Measurements from ENCODE around the gene OR1D5. TPM values are rescaled to one million over a fixed set of nuclear protein-coding genes. Genes with fewer than 3 reads are reported as not detected.
"Not testable (repeated sequence)": the region's sequence is repeated elsewhere in the genome, so short reads cannot be mapped to it uniquely, and the experiment has no call there.

Gene OR1D5
- total RNA-seq, 1 experiment from 2014 or later = not detected

DNA sequence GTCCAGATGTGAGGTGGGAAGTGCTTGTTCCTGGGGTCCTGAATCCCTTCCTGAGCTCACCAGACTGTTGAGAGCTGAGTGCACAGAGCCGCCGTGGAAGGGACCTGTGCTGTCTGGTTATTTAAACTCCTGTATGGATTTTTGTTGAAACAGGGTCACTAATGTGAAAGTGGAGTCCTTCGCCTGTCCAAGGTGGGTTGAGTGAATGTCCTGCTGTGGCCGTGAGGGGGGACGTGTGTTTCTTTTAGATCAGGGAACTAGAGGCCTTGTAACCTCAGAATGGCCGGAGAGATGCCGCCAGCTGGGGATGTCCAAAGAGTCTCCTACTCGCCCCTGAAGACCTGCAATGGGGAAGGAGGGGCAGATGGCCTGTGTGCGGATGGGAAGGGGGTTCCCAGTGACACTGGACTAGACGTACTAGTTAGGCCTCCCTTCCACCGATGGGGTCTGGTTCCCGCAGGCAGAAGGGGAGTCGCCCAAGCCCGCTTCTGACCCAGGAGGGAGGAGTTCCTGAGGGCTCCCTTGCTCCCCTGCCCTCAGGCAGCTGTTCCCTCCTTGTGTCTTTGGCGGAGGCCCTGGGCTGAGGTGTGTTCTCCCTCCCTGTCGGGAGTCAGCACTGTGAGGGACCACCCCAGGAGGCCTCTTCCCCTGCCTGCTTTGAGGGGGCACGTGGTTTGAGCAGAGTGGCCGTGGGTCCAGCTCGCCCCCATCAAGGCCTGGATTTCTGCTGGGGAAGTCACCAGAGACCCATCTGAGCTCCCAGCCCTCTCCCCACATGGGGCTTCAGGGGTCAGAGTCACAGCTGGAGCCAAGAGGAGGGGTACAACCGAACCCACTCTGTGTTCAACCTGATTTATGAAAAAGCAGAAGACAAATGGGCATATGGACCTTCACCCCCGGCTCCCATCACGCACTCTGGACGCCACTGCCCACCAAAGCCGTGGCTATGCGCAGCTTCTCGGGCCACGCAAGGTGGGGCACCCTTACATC lies 30.9 kb downstream of the OR1D5 start:
- CTCF ChIA-PET = interaction anchor here (0.6 to 0.9 kb wide), 3 partner anchors 11 to 209 kb away, joined by 4 to 5 read pairs (median 4); no protein-coding TSS in a partner anchor
- Histone ChIP-seq H3K4me1 (no peaks in the 10 kb centered on the region), H3K9me3 (no peaks in the 10 kb centered on the region), H3K36me3 (ENCODE audit: control insufficient read depth, insufficient read depth, low read length) (peaks cover 3% of the 10 kb centered on the region), H3K27me3 (replicated peaks; ENCODE audit: control insufficient read depth, insufficient read depth, low read length) (no peaks in the 10 kb centered on the region), H3K4me3 (ENCODE audit: low read depth, low read length) (no peak overlapping the region)
- intact Hi-C loops (cut with micrococcal nuclease; ENCODE audit: unreplicated experiment) = no loop called here
- TF ChIP-seq, protein P1, sequence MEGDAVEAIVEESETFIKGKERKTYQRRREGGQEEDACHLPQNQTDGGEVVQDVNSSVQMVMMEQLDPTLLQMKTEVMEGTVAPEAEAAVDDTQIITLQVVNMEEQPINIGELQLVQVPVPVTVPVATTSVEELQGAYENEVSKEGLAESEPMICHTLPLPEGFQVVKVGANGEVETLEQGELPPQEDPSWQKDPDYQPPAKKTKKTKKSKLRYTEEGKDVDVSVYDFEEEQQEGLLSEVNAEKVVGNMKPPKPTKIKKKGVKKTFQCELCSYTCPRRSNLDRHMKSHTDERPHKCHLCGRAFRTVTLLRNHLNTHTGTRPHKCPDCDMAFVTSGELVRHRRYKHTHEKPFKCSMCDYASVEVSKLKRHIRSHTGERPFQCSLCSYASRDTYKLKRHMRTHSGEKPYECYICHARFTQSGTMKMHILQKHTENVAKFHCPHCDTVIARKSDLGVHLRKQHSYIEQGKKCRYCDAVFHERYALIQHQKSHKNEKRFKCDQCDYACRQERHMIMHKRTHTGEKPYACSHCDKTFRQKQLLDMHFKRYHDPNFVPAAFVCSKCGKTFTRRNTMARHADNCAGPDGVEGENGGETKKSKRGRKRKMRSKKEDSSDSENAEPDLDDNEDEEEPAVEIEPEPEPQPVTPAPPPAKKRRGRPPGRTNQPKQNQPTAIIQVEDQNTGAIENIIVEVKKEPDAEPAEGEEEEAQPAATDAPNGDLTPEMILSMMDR (IDR thresholded peaks at IDR 0.05; ENCODE audit: insufficient read depth in 1 of 2, low read depth in 1 of 2, low read length in 1 of 2, severe bottlenecking in 1 of 2, unreplicated experiment in 1 of 2) = no peak
- Mint-ChIP-seq H3K27ac (ENCODE audit: unreplicated experiment) (no peak overlapping the region), H3K9me3 (ENCODE audit: unreplicated experiment) (no peaks in the 10 kb centered on the region), H3K4me3 (ENCODE audit: unreplicated experiment) (no peak overlapping the region), H3K36me3 (ENCODE audit: insufficient read depth, unreplicated experiment) (peaks cover 14% of the 10 kb centered on the region), H3K27me3 (ENCODE audit: insufficient read depth, unreplicated experiment) (no peaks in the 10 kb centered on the region), H3K4me1 (ENCODE audit: low read depth, unreplicated experiment) (no peaks in the 10 kb centered on the region)
- POLR2A ChIA-PET = no interaction called here
- DNase-seq = peak in 1 of 2 experiments; percentile 35
- BruUV-seq (replicated peaks) = no TSS peak

DNA sequence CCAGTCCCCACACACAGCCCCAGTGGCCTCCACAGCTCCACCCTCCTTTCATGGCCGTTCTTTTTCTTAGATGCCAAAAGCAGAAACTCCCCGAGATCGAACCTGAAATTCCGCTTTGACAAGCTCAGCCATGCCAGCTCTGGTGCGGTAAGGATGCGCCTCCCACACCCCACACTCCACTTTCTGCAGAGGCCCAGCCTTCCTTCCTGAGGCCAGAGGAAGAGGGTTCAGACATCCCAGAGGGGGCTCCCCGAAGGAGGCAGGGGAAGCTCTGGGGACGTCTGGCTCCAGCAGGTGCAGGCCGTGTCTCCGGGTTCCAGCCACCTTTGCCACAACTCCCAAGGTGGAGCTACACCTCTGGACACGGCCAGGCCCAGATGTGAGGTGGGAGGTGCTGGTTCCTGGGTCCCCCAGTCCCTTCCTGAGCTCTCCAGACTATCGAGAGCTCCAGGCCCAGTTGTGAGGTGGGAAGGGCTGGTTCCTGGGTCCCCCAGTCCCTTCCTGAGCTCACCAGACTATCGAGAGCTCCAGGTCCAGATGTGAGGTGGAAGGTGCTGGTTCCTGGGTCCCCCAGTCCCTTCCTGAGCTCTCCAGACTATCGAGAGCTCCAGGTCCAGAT lies 32.4 kb downstream of the OR1D5 start:
- H3K9me3 Mint-ChIP-seq (ENCODE audit: unreplicated experiment); H3K36me3 ChIP-seq (ENCODE audit: control insufficient read depth, insufficient read depth, low read length); H3K4me3 ChIP-seq (ENCODE audit: low read depth, low read length); H3K4me3 Mint-ChIP-seq (ENCODE audit: unreplicated experiment); H3K4me1 Mint-ChIP-seq (ENCODE audit: low read depth, unreplicated experiment); H3K27me3 ChIP-seq (replicated peaks; ENCODE audit: control insufficient read depth, insufficient read depth, low read length); H3K27me3 Mint-ChIP-seq (ENCODE audit: insufficient read depth, unreplicated experiment); H3K9me3 ChIP-seq; BruUV-seq (replicated peaks); H3K4me1 ChIP-seq; H3K27ac Mint-ChIP-seq (ENCODE audit: unreplicated experiment); POLR2A ChIA-PET; intact Hi-C loops (cut with micrococcal nuclease; ENCODE audit: unreplicated experiment): not testable (repeated sequence)
- CTCF ChIA-PET = interaction anchor here (0.6 kb wide), 1 partner anchor 179 kb away, joined by 5 read pairs; no protein-coding TSS in a partner anchor
- peaks cover 21% of the 10 kb centered on the region for H3K36me3 Mint-ChIP-seq (ENCODE audit: insufficient read depth, unreplicated experiment)
- peak in 1 of 2 experiments; percentile 12 for DNase-seq

DNA sequence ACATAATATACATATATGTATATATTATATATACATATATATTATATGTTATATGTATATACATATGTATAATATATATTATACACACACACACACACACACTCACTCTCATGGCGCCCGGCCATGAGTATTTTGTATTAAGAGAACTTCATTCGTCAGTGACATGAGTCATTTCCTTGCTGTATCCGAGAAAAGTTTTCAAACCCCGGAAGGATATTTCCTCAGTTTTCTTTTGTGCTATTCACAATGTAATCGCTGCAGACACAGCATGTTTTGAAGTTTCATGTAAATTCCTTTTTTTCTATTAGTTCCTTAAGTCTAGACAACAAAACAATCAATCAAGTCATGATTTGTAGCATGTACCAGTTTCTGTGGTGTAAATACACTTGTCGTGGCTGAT lies 33.3 kb downstream of the OR1D5 start:
- Mint-ChIP-seq H3K4me3 (ENCODE audit: unreplicated experiment) (no peak overlapping the region), H3K36me3 (ENCODE audit: insufficient read depth, unreplicated experiment) (peaks cover 21% of the 10 kb centered on the region), H3K4me1 (ENCODE audit: low read depth, unreplicated experiment) (no peaks in the 10 kb centered on the region), H3K9me3 (ENCODE audit: unreplicated experiment) (no peaks in the 10 kb centered on the region), H3K27ac (ENCODE audit: unreplicated experiment) (no peak overlapping the region), H3K27me3 (ENCODE audit: insufficient read depth, unreplicated experiment) (no peaks in the 10 kb centered on the region)
- intact Hi-C loops (cut with micrococcal nuclease; ENCODE audit: unreplicated experiment) = no loop called here
- POLR2A ChIA-PET = no interaction called here
- Histone ChIP-seq H3K4me3 (ENCODE audit: low read depth, low read length) (no peak overlapping the region), H3K36me3 (ENCODE audit: control insufficient read depth, insufficient read depth, low read length) (peaks cover 3% of the 10 kb centered on the region), H3K27me3 (replicated peaks; ENCODE audit: control insufficient read depth, insufficient read depth, low read length) (no peaks in the 10 kb centered on the region), H3K9me3 (no peaks in the 10 kb centered on the region), H3K4me1 (no peaks in the 10 kb centered on the region)
- TF ChIP-seq, protein P1 (IDR thresholded peaks at IDR 0.05; ENCODE audit: insufficient read depth in 1 of 2, low read depth in 1 of 2, low read length in 1 of 2, severe bottlenecking in 1 of 2, unreplicated experiment in 1 of 2) = no peak
- no TSS peak for BruUV-seq (replicated peaks)
- CTCF ChIA-PET = no interaction called here
- DNase-seq = no peak
